GM23338 (cell line): Measurements from ENCODE around the gene METTL5.

ENCODE experiments used
- CTCF ChIP-seq, 2 experiments: fragments of 200-600 bp in 1 of 2; sonication (generic) in 1 of 2; conservative IDR thresholded peaks; 2 replicates each; pipeline versions ENCODE4 v1.5.1 to v1.6.1; 2016 to 2017; ENCODE audit warnings: antibody characterized with exemption in 2 of 2, low read depth in 2 of 2, mild to moderate bottlenecking in 2 of 2, moderate library complexity in 1 of 2
- EZH2 ChIP-seq: fragments of 200-600 bp; sonication (generic); IDR thresholded peaks from one replicate; pipeline ENCODE4 v1.8.0; 2017; ENCODE audit warnings: antibody characterized with exemption, mild to moderate bottlenecking, low read depth; ENCODE audit not compliant: unreplicated experiment
- ZNF331 ChIP-seq: fragments of 250-450 bp; sonication (Bioruptor Pico); IDR thresholded peaks from 2 replicates; pipeline ENCODE4 v1.5.0; 2020; ENCODE audit warnings: low read depth, mild to moderate bottlenecking, moderate library complexity

- TF ChIP-seq CTCF (conservative IDR thresholded peaks at IDR 0.05; ENCODE audit: low read depth in 2 of 2) (no peak), ZNF331 (CRISPR knock-in tag) (no peak), EZH2 (no peak)
Observed at GRCh38 chr2:169859423-169859822, 34.7 kb upstream of the METTL5 start.
